Astrocyte of the spinal cord (primary cell): ENCODE measurements around the gene NXPH3.
A peak's percentile ranks its signal among the peaks of the same experiment; 100 is the strongest.

Experiments
- DNase-seq: peaks from one replicate; pipeline ENCODE4 v3.0.0; 2011; ENCODE audit warnings: low read depth, low spot score
- H3K4me3 ChIP-seq: 2 replicates; pipeline ENCODE4 v1.5.1; 2011; ENCODE audit warnings: low read depth, mild to moderate bottlenecking, low read length, moderate library complexity
- CTCF ChIP-seq: IDR thresholded peaks from 2 replicates; pipeline ENCODE4 v1.5.1; 2012; ENCODE audit warnings: low read depth, mild to moderate bottlenecking, low read length, inconsistent platforms
- in situ Hi-C: cut with HindIII; loops from 2 replicates; pipeline ENCODE4 v1.10.0; 2017; ENCODE audit warnings: low sequenced_read_pairs

Gene NXPH3

DNA sequence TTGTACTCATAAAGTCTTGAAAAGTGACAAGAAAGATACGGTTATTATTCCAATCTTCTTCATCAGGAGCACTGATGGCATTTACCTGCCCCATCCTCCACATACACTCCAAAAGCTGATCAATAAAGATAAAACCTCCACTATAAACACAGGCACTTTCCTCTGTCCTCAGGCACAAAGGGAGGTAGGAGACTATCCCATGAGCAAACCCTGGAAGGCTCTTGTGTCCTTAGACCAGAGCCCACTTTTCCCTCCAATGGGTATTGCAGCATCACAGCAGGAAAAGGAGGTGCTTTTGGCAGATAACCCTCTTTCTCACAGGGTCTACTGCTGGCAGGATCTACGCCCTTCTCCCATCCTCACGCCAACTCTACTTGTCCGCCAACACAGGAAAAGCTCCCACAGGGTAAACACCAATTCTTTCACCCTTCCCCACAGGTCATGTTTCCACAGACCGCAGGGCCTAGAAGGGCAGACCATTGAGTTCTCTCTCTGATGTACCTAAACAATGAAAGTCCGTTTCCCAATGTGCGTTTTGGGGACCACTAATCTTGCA is 28.7 kb downstream of the NXPH3 start:
- in situ Hi-C loops, result no loop called here
- DNase-seq, result no peak
- no peak overlapping the region for H3K4me3 ChIP-seq
- TF ChIP-seq CTCF, result no peak

- H3K4me3 ChIP-seq, result no peak overlapping the region
- no peak for DNase-seq
- no peak for TF ChIP-seq CTCF
- in situ Hi-C loops, result no loop called here
These were observed 35.4 kb downstream of the NXPH3 start for GRCh38 chr17:49610883-49611584.

- no peak for TF ChIP-seq CTCF
- no peak for DNase-seq
- in situ Hi-C loops, result no loop called here
These were observed 37.1 kb downstream of the NXPH3 start for GRCh38 chr17:49612726-49613125.

GRCh38 chr17:49613182-49613800 is 37.6 kb downstream of the NXPH3 start:
- no peak for DNase-seq
- TF ChIP-seq CTCF, result no peak
- H3K4me3 ChIP-seq, result no peak overlapping the region
- in situ Hi-C loops, result no loop called here

More at GRCh38 chr17:49612726-49613125, 37.1 kb downstream of the NXPH3 start:
- H3K4me3 ChIP-seq, result no peak overlapping the region

DNA sequence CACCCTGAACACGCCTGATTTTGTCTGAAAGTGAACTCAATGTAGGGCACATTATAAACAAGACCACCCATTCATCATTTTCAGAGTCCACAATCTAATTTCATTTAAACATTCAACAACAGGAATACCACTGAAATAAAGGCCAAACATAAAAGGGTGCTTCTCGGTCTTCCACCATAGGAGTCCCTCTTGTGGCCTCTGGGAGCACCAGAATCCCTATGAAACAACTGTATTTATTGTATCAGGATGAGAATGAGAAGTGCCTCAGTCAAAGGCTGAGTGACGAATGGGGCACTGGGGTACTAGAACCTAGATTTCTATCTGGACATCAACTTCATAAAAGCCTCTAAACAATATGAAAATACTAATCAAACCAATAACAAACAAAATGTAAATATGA is 40.4 kb downstream of the NXPH3 start:
- DNase-seq, result no peak
- in situ Hi-C loops, result no loop called here
- TF ChIP-seq CTCF, result no peak
- no peak overlapping the region for H3K4me3 ChIP-seq

- in situ Hi-C loops, result no loop called here
- DNase-seq, result peak; percentile 69
- H3K4me3 ChIP-seq, result no peak overlapping the region
These were observed 41.0 kb downstream of the NXPH3 start for GRCh38 chr17:49616601-49617131.

More at GRCh38 chr17:49616601-49617131, 41.0 kb downstream of the NXPH3 start:
- no peak for TF ChIP-seq CTCF
